Left cardiac atrium (tissue), 4 donors: ENCODE data around the gene GARNL3. TPM values are rescaled to one million over a fixed set of nuclear protein-coding genes. Genes with fewer than 3 reads are reported as not detected.
A peak's percentile ranks its signal among the peaks of the same experiment; 100 is the strongest.

ENCODE experiments used
- ATAC-seq, 2 donors: fragments of 200-7000 bp; cut with Tn5 transposase; one replicate each; pipeline ENCODE4 v1.9.1; 2020; ENCODE audit warnings: mild to moderate bottlenecking in 2 of 2, moderate library complexity in 2 of 2
- DNase-seq: peaks from one replicate; pipeline ENCODE4 v3.0.0-alpha.2; 2020
- intact Hi-C, 2 donors: fragments of 100-400 bp; cut with DNase I; formaldehyde crosslinking; loops; one replicate each; pipeline versions ENCODE4 v1.14.1 to v1.15.1; 2022 to 2023
- total RNA-seq, 2 donors: library from RNA; stranded (reverse); fragmentation: NEBNext Ultra II Directional; extraction: Animal tissue kit (Norgen Biotek cat#: 25700); gene quantifications; one replicate each; pipeline ENCODE4 v1.2.1, GENCODE V29; 2021
- donor health status: DM: no; HTN: yes; CAD: no.
- donor health status: DM: no; HTN: yes; CAD: no; lungs with severe emphysema.
- donor health status: DM: yes; HTN: yes; CAD: no.
- donor health status: Dilated cardiomyopathy.

Gene GARNL3
- total RNA-seq, 2 donors from 2014 or later = 10.0 to 11.2 TPM

DNA sequence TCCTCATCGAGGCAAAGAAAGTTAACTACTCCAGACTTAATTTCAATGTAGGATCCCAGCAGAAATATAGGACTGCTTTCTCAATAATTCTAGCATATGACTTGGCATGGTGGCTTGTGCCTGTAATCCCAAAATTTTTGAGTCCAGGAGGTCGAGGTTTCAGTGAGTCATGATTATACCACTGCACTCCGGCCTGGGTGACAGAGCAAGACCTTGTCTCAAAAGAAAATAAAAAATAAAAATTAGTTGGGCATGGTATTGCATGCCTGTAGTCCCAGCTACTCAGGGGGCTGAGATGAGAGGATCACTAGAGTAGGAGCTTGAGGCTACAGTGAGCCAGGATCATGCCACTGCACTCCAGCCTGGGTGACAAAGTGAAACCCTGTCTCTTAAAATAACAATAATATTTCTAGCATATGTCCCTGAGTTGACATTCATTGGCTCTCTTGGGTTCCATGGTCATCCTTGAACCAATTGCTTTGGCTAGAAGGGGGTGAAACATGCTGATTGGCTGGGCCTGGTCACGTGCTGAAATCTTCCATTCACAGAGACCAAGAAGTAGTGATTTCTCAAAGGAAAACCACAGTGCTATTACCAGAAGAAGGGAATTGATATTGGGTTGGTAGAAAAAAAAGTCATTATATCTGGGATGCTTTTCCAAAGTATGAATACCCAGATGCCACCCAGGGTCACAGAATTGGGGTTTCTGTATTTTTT, 31.6 kb upstream of the GARNL3 start:
- intact Hi-C loops = no loop called here
- no peak for DNase-seq
- ATAC-seq = no peak

DNA sequence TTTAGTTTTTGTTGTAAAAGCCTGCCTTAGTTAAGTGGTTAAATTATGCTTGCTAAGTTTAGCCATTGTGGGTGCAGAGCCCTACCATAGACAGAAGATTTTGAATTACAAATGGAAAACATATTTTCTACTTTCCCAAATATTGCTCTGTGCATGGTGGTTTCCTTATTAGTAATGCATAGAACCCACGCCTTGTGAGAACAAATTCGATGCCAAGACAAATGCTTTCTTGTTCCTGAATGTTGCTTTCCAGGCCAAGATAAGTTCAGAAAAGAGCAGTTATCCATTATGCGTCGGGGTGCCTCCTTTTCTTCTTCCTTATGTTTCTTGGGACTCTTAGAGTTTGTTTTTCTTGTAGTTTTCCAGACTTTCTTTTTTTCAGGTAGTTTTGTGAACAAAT, 31.0 kb upstream of the GARNL3 start:
- ATAC-seq (peak in 1 of 2 donors; percentile 60), DNase-seq (no peak)
- intact Hi-C loops = no loop called here

DNA sequence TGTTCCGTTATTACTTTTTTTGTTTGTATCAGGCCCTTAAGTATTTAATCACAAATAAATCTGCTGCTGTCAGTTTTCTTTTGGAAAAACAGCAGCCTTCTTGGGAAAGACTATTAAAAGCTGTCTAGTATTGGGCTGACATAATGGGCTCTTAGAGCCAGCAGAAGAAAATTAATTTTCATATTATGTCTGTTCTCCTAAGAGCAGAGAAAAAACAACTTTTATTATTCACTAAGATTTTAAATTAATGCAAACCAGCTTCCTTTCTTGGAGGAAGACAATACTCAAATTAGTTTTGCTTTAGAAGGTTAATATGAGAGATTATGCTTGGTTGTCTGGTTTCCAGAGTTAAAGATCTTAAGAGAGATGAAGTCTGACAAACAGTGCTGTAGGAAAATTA, 30.6 kb upstream of the GARNL3 start:
- intact Hi-C loops = no loop called here
- ATAC-seq (peak in 1 of 2 donors; percentile 45), DNase-seq (no peak)

DNA sequence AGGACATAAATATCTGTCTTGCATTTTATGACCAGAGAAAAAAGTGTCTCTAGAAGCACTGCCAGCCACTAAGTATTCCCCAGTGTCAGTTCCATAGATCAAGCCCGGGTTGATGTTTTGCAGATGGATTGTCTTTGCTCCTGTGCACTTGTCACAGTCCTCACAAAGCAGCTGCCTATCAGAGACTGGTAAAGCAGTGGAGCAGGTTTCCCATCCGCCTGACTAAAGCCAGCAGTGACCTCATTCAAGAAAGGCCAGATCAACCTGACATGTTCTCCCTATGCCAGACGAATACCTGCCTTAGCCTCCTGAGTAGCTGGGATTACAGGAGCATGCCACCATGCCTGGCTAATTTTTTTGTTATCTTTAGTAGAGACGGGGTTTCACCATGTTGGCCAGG, 26.8 kb upstream of the GARNL3 start:
- no peak for ATAC-seq

DNA sequence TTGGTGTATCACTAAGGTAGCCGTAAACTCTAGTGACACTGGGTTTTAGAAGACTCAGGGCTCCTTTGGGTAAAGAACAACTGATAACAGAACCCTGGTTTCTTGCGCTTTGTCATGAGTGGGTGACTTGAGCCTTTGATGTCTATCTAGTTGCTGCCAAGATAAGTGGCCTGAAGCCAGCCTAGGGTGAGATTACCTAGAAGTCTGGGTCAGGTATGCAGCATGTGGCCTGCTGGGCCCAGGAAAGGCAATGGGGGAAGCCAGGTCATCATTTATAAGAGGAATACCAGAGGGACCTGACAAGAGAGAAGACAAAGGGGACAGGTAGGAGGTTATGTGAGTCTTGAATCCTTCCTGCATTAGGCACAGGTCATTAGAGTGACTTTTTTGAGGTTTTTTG, 23.2 kb upstream of the GARNL3 start:
- intact Hi-C loops = no loop called here
- no peak for DNase-seq
- no peak for ATAC-seq

More for the DNA sequence above, 26.8 kb upstream of the GARNL3 start:
- intact Hi-C loops = no loop called here
- no peak for DNase-seq

DNA sequence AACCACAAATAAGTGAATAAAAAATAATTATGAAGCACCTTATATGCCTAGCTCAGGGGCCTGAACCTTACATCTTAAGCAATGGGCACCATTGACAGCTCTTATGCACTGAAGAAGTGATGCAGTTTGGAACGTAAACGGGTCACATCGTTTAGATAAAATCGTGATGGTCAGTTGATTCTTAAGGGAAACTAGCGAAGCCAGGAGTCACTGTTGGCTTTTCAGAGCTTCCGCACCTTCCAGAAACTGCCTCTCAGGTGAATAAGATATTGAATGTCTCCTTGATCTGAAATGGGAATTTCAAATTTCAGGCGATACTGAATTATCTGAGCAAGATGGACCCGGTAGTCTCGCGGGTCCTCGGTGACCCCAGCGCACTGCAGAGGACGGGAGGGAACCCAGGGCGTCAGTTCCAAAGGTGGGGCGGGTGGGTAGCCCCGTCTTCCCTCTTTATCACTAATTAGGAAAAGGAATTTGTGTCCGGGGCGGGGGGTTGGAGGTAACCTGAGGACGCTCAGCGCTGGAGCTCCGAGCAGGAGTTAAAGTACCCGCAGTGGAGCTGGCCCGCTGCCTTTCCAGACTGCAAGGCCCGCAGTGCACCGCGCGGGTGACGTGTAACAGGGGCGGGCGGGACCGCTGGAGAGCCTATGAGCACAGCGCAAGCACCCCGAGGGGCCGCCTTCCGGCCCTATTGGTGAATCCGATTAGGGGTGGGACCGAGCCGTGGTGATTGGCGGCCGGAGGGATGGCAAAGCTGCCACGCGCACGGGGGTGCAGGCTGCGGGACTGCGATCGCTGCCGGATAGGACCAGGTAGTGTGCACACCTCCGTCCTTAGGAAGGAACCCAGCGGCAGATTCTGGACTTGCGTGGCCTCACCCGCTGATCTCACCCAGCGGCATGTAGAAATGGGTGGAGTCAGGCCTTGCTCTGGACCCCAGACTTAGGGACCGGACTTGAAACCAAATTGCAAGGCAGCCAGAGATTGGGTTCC, 19.7 kb upstream of the GARNL3 start:
- intact Hi-C loops = no loop called here
- peak; percentile 99 for DNase-seq
- ATAC-seq = peak; percentile 100

DNA sequence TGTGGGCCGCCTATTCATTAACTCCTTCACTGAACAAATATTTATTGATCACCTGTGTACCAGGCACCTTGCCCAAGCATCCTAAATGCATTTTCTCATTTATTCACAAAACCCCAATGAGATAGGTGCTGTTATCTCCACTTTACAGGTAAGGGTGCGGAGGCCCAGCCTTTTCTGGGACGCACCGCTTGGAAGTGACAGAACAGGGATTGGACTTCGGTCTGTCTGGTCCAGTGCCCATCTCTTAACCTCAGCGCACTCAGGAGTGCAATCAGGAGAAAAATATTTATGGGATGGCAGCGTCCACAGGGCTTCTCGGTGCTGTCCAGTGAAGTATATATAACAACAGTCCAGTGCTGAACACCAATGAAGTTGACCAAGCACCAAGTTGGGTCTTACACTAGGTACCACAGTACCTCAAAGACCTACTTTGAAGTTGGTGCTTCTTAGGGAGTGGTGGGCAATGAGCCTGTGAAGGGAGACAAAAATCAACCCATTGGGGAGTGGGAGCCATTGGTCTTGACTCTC, 18.9 kb upstream of the GARNL3 start:
- no peak for ATAC-seq
- intact Hi-C loops = no loop called here
- no peak for DNase-seq

DNA sequence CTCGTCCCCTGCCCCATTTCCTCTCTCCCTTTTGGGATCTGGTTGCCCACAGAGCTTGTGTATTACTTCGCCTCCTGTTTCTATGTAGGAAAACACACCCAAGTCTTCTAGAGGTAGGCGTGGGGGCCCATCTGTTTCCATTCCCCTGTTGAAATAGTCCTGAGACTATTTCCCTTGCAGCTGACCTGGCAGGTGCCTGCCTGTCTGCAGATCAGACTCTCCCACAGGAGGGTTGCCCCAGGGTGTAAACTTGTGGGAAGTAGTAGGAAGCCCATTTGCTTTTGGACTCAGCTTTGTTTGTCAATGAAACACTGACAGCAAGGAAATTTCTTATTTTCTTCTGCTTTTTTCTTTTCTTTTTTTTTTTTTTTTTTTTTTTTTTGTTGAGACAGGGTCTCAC, 16.3 kb upstream of the GARNL3 start:
- no peak for ATAC-seq
- no peak for DNase-seq
- intact Hi-C loops = no loop called here

DNA sequence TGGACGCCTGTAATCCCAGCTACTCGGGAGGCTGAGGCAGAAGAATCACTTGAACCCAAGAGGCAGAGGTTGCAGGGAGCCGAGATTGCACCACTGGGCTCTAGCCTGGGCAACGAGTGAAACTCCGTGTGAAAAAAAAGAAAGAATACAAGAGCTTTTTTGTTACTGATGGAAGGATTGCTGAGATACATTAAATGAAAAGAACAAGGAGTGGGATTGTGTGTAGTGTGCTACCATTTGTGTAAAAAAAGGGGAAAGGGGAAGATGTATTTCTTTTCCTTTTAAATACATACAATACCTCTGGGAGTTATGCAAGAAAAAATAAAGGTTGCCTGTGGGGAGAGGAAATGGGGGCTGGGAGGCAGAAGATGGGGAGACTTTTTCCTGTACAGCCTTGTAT, 14.7 kb upstream of the GARNL3 start:
- no peak for ATAC-seq
- intact Hi-C loops = no loop called here
- DNase-seq = no peak

DNA sequence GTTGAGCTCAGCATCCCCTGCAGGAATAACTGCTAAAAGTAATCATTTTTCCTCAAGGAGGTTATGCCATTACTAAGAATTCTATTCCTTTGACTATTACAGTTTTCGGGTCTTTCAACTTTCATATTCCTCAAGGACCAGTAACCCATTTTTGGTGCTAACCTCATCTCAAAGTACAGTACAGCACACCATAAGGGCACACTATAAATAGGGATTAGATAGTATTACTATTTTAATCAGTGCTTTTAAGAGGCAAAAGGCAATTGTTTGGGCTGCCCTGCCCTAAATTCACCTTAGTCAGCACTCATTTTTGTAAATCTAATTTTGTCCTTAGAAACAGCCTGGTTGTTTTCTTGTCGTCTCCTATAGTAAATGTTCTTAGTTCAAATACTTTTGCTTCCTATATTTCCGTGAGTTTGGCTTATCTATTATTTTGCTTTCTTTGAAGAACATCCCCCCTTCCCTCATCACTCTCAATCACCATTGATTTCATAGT, 13.6 kb upstream of the GARNL3 start:
- DNase-seq (no peak), ATAC-seq (peak; percentile 49 to 57)
- intact Hi-C loops = no loop called here

DNA sequence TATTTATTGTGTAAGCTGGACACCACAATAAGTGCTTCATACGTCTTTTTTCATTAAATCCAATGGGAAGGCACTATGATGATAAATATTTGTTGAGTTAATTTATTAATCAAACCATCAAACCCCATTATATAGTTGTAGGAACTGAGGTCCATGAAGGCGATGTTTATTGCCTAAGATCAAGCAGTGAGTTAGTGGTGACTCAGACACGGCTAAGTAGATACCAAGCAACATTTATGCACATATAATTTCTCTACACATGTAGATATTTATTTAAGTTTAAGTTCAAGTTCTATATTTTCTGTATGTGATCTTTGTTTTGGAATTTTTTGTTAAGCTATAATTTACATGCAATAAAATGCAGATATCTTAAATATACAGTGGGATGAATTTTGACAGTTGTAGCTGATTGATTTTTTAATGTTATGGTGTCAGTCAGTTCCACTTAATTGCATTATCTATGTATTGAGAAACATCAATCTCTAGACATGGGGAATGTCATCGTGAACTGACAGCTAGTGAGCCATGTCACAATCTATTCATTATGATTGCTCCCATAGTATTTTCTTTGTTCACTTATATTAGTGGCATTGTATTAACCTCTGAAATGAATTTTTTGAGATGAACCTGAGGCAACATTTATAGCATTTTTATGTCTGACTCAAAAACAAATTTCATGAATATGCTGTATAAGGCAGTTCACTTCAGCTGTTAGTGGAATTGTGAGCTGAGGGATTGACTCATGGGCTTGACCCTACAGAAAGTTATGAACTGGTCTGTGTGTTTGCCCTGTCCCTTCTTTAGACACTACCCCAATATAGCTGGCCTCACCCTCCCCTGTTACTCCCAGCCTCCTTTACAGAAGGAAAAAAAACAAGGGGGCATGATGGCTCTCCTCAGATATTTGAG, 11.9 kb upstream of the GARNL3 start:
- intact Hi-C loops = no loop called here
- DNase-seq (no peak), ATAC-seq (no peak)

DNA sequence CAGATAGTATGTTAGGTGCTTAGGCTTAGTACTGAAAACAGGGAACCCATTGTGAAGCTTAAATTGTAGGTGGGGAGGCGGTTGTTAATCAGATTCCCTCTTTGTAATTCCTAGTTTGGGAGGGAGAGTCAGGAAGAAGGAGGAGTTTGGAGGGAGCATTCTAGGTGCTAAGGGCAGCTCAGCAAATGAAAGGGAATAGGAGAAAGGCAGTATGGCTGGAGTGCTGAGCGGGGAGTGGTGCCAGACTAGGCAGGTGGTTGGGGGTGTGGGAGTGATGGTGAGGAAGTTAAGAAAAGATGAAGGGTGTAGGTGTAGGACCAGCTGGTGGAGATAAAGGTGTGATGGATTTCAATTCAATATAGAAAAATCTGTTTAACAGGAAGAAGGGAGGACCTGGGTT, 11.1 kb upstream of the GARNL3 start:
- ATAC-seq = no peak

DNA sequence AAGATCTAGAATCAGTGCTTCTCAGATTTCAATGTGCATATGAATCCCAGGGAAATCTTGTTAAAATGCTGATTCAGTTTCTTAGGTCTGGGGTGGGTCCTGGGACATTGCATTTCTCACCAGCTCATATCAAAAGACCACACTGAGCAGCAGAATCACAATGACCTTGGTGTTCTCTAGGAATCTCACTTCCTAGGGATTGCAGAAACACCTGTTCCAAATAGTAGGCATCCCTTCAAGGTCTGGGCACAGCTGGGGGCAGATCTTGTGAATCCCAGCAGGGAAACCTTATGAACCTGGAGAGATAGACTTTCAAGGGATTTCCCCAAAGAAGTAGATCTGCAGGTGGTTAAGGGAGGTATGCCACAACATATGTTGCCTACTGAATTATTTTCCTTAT, 8.9 kb upstream of the GARNL3 start:
- DNase-seq (no peak), ATAC-seq (no peak)
- intact Hi-C loops = no loop called here

More for the DNA sequence above, 11.1 kb upstream of the GARNL3 start:
- no peak for DNase-seq
- intact Hi-C loops = no loop called here

DNA sequence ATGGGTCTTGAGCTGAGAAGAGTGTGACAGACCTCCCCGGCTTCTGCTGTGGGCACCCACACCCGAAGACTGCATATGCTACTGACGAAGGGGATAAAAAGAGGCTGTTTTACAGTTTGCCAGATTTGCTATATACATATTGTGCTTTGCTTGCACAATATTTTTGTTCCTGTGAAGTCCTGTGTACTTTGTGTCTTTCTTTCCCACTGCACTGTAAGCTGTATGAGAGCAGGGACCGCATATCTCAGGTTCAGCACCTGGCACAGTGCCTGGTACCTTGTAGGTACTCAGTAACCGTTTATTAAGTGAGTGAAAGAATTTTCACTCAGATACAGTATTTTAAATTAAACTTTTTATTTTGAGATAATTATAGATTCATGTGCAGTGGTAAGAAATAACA, 8.2 kb upstream of the GARNL3 start:
- ATAC-seq (no peak), DNase-seq (no peak)
- intact Hi-C loops = no loop called here

DNA sequence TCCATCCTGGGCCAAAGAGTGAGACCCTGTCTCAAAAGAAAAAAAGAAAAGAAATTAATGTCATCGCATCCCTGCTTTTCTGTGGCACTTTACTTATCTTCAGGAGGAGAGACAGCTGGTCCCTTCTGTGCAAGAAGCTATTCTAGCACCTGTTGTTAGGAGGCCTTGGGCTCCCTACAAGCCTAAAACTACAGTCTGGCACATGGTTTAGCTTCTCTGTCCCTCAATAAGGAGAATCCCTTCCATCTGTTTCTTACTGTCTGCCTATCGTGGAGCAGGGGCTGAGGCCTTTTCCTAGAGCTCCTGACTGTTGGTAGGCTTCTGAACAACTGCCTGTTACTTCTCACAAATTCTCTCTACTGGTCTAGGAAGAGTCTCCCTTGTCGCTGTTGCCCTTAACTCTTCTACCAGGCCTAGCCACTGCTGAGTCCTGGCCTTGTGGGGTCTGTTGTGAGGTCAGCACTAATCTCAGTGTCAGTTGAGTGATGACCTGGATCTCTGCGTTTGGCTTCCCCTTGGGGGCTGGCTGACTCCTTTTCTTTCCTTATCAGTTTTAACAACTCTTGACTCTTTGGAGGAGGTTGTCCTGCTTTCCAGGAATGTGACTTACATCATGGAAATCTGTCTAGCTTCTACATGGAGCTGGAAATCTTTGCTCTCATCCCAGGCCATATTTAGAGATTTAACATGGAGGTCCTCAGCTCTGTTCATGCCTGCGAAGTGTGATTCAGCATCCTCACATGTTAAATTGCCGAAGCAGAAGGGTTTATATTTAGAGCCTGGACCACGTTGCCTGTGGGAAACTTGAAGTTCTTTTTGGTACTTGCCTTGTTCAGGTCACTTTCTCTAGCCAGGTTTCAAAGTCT, 5.7 kb upstream of the GARNL3 start:
- DNase-seq = no peak
- ATAC-seq = peak; percentile 18 to 61
- intact Hi-C loops = no loop called here

DNA sequence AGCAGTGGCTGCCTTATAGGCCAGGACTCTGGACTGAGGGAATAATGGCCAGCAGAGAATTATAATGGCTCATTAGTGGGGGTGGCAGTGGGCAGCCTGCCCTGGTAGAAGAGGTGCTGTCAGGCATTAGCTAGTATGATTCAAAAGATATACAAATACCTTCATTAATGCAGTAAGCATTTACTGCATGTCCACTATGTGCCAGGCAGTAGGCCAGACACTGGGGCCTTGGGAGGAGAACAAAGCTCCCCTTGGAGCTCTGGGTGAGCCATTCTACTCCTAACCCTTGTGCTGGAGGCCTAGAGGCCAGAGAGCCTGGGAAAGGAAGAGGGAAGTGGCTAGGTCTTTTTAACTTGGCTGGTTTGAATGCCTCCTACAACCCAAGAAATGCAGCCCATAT, 2.0 kb upstream of the GARNL3 start:
- DNase-seq = no peak
- ATAC-seq = no peak
- intact Hi-C loops = no loop called here

DNA sequence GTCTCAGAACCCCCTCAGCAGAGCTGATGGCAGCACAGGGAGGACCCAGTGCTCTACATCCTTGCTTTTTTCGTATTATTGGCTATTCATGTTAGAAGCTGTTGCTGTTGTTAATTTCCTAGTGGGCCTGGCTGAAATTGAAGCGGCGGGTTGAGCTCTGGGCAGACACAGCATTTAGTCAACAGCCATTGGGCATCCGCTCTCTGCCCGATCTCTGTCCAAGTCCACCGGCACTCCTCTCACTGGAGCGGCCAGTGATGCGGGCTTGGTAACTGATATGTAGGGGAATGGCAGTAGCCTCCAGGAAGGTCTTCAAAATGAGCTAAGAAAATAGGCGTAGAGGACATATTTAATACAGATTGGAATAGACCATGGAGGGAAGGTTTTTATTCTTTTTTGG, 1.3 kb upstream of the GARNL3 start:
- DNase-seq = no peak
- intact Hi-C loops = no loop called here
- ATAC-seq = no peak

DNA sequence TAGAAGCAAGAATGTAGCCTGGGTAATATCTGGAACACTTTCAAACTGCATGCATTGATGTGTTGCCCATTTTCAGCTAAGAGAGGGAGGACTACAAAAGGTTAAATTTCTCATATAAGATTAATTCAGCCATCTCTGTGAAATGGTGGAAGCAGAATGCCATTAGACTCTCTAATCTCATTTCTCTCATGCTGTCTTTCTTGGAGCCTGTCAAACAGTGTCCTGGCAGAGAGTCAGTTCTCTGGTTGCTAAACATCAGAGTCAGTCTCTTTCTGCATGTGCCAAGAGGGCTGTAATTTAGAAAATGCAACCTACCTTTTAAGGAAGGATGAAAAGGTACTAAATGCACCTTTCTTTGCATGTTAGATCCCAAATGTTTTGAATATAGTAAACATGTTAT, 910 bp upstream of the GARNL3 start:
- ATAC-seq = peak; percentile 74 to 75

More for the DNA sequence above, 910 bp upstream of the GARNL3 start:
- intact Hi-C loops = no loop called here
- DNase-seq = no peak
